ENCODE measurements around the gene THAP4.

THAP4 gene, protein sequence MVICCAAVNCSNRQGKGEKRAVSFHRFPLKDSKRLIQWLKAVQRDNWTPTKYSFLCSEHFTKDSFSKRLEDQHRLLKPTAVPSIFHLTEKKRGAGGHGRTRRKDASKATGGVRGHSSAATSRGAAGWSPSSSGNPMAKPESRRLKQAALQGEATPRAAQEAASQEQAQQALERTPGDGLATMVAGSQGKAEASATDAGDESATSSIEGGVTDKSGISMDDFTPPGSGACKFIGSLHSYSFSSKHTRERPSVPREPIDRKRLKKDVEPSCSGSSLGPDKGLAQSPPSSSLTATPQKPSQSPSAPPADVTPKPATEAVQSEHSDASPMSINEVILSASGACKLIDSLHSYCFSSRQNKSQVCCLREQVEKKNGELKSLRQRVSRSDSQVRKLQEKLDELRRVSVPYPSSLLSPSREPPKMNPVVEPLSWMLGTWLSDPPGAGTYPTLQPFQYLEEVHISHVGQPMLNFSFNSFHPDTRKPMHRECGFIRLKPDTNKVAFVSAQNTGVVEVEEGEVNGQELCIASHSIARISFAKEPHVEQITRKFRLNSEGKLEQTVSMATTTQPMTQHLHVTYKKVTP

DNA sequence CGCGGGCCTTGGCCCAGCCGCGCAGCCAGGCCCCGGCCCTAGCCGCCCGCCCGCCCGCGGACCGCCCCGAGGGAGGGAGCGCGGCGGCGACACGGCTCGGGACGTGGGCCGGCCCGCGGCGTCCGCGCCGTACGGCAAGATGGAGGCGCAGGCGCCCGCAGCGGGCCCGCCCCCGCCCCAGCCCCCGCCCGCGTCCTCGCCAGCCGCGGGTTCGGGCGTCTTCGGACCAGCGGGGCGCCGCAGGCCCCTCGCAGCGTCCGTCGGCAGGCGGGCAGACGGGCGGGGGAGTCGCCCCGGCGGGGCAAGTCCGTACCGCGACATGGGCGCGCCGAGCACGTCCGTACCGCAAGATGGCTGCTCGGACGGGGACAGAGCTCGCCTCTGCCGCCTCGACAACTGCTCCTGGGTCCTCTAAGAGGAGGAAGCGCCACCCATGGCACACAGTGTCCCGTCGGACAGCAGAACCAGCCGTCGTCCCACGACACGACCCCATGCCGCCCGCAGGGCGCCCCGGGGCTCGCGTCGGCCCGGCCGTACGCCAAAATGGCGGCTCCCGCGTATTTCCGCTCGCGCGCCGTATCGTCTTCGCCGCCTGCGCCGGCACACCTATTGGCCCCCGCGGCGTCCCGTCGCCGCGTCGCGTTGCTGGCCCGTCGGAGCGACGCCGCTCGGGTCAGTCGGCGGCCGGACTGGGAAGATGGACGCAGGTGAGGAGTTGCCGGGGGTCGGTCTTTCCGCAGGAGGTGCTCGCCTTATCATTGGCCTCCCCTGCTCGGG, at the start of gene THAP4, which contains the start of gene ATG4B:
Gene THAP4 (minus strand): TSS at position 141 of the 777 bp plus-strand sequence. CDS start 141 bp downstream, outside the sequence.
Gene ATG4B (plus strand): TSS at position 676 of the 777 bp plus-strand sequence. CDS start 22 bp downstream, at position 698.
- DNase-seq (ENCODE audit: low read depth) = peak; percentile 66

DNA sequence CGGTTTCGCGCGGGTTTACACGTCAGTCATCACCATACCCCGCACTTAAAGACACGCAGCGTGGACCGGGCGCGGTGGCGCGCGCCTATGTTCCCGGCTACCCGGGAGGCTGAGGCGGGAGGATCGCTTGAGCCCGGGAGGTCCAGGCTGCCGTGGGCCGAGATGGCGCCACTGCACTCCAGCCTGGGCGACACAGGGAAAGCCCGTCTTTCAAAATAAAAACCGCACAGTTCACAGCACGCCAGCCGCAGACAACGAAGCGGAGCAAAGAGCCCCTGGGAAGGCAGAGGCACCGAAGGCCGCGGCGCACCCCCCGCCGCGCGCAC, 49.3 kb upstream of the THAP4 start:
- no peak for DNase-seq (ENCODE audit: low read depth)

DNA sequence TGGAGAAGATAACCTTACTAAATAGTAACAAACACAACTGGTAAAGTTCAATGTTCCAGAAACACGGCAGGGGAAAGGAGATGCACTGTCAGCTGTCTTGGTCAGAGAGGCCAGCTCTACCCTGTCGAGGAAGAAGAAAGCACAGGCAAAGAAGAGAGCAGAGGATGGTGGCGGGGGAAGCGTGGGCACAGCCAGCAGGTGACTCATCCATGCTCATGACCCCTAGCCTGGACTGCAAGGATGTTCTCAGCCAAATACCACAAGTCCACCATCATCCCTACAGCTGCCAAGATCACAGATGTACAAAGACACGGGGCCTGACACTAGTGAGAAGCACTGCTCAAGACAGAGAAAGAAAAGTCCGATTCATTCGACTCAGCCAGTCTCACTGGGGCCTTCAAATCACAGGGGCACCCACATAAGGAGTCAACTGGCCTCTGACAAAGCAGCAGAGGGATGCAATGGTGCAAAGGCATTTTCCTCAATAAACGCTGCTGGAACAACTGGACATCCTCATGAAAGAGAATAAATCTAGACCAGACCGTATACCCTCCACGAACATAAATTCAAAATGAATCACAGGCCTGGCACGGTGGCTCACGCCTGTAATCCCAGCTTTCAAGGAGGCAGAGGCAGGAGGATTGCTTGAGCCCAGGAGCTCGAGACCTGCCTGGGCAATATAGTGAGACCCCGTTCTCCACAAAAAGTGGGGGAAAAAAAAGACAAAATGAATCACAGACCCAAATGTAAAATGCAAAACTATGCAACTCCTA, 44.1 kb upstream of the THAP4 start:
- DNase-seq (ENCODE audit: low read depth) = no peak

DNA sequence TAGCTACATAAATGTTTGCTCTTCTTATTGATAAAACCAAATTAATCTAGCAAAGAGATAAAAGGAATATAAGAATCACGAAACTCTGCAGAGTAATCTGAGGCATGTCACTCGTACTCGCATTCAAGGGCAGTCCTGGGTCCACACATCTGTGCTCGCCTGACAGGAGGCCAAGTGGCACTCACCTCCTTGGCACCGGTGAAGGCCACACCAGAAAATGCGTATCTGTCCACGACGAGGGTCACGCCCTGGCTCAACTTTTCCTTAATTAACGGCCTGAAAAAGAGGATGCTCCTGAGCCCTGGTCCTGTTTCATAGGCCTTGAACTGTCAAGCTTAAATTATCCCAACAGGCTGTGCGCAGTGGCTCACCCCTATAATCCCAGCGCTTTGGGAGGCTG, 43.1 kb upstream of the THAP4 start:
- DNase-seq (ENCODE audit: low read depth) = no peak

DNA sequence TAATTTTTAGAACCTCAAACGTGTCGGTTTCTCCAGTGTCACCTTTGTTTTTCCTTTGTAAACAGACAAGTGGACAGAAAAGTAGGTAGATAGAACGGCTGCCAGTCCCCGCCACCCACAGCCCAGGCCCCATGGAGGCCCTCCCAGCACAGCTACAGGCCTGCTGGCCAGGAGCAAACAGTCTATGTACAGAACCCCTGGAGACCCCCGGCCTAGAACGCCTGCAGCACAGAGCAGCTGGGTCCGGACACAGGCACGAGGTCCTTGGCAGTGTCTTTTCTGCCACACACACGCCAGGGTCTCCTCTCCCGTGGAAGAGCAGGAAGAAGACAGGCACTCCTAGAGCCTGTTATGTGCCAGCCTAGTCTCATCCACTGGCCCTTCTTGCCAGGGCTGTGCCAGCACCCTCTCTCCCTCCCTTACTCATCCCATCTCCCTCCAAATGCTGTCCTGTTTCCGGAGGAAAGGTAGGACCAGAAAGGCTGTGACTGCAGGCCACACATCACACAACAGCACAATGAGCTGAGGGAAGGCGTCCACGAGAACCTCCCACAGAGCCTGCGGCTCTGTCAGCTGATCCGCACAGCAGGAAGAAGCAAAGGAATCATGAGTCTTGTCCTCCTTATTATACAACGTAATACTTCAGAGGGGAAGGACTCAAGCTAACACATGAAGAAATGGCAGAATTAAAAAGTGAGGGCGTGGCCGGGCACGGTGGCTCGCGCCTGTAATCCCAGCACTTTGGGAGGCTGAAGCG, 42.0 kb upstream of the THAP4 start:
- DNase-seq (ENCODE audit: low read depth) = no peak

DNA sequence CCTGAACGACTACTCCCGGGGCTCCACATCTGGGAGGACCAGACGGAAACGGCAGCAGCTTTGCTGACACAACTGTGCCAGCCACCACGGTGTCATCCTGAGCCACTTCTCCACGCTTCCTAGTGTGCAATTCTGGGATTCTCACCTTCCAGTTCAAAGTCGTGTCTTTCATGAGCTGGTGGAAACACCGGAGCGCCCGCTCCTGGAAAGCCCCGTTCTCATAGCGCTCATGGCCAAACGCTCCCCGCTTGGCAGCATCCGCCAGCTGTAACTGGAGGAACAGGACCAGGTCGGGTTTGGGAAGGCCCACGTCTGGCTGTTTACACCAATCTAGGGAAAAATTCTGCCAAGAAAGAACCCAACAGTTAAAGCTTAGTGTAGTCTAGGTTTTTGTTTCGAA, 41.3 kb upstream of the THAP4 start:
- DNase-seq (ENCODE audit: low read depth) = no peak

DNA sequence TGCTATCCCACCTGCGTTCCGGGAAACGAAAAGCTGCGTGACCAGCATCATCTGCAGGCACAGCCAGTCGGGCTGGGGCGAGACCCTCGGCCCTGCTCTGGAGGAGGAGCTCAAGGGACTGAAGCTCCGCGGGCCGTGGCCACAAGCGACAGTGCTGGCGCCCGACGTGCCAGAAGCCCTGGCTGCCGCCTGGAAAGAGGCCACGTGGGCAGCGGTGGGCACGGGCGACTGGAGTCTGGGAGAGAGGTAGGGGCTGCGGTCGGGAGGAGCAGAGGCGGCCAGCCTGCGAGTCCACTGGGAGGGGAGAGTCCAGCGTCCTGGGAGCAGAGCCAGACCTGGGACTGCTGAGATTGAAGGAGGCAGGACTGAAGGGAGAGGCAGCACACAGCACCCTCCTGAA, 40.4 kb upstream of the THAP4 start:
- DNase-seq (ENCODE audit: low read depth) = no peak

DNA sequence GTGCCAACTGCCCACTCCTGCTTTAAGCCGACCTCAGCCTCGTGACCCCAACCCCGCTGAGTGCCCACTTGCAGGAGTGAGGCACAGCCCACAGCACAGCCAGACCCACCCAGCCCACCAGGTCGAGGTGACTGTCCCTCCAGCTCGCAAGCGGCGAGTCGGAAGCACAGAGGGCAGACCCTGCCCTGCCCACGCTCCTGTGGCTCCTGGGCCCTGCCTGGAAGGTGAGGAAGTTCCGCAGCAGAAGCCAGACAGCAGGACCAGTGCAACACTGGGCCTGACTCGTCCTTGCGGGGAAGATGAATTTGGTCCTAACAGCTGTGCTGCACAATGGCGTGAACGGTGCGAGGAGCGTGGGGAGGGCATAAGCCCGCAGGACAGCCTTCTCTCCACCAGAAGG, 39.7 kb upstream of the THAP4 start:
- no peak for DNase-seq (ENCODE audit: low read depth)

DNA sequence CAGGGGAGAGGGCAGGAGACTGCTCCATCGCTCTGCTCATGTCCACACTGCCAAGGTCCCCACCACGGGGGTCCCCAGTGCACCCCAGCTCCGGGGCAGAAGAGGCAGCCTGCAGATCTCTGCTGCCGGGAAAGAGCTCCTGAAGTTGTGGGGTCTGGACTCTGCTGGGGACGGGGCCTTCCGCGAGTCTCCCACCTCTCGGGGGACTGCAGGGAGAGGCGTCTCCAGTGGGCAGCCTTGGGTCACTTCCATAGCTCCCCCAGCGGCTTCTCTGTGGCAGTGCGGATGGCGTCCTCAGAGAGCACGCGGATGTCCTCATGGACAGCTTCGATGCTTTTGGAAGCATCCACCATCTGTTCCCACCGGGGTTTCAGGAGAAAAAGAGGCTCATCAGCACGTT, 38.9 kb upstream of the THAP4 start:
- DNase-seq (ENCODE audit: low read depth) = no peak

DNA sequence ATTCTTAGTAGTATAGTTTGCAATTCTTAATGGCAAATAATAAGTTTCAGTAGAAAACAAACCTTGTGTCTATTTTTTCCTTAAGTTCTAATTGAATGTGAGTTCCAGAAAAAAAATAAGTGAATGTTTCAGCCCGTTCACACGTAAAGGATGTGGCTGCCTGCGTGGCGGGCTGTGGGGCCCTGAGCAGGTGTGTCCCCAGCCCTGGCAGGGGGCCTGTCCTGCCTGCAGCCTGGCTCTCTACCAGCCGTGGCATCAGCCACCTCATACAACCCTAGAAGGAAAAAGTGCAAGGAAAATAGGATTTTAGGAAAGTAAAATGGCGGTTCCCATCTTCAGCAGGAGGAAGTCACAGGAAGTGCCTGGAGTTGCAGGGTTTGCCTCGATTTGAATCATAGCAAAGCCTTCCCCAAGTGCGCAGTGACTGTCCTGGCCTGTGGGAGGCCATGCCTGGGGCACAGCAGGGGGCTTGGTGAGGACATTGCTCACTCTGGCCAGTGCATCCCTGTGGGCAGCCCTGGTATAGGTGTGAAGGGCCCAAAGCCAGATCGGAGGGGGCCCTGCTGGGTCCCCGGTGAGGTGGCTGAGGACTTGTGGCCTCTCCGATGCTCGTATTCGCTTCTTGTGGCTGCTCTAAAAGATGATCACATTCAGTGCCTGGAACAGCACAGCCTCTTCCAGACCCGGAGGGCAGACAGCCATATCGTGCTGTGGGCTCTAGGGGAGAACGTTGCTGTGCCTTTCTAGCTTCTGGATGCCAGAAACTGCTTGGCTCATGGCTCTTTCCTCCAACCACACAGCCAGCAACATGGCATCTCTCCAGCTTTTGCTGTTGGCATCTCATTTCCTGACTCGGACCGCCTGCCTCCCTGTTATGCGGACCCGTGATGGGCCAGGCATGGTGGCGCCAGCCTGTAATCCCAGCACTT, 37.1 kb upstream of the THAP4 start:
- no peak for DNase-seq (ENCODE audit: low read depth)

DNA sequence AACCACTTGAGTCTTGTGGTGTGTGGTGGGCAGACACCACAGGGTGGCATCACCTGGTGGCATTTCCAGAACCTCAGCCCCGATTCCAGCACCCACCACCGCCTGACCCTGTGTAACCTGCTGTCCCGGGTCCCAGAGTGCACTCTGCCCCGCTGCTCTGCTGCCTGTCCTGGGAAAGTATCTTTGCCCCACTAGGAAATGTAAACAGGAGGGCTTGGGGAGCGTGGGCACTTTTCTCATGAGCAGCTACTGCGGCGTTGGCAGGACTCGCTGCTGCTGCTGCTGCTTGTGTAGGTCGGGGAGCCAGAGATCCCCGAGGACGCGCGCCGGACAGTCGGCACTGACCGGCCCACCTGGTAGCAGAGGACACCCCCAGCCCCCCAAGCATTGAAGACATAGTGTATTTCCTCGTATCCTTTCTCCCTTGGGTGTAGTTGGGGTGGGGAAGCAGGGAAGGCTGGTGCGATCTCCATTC, 36.3 kb upstream of the THAP4 start:
- DNase-seq (ENCODE audit: low read depth) = no peak

DNA sequence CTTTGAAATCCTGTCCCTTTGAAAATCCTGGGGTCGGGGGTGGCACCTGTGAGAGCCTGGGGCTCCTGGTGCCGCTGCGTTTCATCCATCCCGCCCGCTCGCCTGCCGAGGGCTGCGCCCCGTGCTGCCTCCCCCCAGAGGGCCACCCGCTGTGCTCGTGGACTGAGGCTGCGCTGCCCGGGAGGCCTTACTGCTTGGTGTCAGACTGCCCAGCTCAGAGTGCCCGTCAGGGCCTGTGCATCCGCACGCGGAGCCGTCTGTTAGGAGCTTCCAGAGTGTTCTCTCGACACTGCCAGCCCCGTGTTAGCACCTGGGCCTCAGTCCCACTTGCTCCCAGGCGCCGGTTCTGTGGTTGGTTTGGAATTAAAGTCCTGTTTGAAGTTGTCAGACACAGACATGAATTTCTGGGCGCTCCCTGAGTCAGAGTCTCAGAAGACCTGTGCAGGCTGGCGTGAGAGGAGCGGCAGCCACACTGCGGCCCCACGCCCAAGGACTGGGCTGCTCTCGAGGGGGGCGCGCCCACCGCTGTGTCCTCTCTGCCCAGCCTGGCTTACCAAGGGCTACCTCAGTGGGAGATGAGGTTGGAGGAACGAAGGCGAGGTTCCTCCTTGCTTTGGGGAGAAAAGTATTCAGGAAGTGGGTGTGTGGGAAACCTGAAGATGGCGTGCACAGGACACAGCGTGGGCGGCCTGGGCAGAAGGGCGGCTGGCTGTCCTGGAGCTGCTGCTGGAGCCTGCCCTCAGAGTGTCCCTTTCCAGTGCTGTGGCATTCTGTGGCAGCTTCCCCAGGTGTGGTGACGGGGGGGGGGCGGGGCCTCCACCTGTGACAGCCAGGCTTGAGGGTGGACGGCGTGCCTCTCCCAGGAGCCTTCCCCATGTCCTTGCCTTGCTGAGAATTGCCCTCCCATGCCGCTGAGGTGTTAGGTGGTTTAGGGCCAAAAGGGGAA, 35.6 kb upstream of the THAP4 start:
- no peak for DNase-seq (ENCODE audit: low read depth)

DNA sequence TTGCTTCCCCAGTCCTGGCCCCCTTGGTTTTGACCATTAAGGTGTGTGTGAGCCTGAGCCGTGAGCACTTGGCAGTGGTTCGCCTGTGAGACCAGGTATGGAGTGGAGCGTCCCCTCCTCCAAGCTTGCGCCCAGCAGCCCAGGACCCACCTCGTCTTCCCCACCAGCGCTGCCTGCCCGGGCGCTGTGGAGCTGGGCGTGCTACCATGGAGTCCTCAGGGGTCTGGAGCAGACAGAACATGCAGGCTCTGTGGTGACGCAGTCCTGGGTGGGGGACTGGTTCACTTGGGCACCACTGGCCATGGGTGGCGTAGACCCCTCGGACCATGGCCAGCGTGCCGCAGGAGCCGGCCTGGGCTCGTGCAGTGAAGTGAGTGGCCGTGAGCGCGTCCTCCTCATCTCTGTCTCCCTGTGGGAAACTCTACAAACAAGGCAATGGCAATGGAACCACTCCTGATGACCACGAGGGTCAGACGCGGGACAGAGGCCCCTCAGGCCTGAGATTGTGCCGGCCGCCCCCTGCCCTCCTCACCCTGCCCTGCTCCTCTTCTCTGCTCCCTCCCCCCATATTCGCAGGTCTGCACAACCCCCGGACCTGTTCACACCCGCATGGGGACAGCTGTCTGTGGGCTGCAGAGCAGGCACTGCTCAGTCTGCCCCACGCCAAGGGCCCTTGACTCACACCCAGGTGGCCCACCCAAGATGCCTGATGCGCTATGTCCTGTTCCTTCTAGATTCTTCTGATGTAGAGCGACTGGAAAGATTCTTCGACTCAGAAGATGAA, 34.7 kb upstream of the THAP4 start:
- no peak for DNase-seq (ENCODE audit: low read depth)

DNA sequence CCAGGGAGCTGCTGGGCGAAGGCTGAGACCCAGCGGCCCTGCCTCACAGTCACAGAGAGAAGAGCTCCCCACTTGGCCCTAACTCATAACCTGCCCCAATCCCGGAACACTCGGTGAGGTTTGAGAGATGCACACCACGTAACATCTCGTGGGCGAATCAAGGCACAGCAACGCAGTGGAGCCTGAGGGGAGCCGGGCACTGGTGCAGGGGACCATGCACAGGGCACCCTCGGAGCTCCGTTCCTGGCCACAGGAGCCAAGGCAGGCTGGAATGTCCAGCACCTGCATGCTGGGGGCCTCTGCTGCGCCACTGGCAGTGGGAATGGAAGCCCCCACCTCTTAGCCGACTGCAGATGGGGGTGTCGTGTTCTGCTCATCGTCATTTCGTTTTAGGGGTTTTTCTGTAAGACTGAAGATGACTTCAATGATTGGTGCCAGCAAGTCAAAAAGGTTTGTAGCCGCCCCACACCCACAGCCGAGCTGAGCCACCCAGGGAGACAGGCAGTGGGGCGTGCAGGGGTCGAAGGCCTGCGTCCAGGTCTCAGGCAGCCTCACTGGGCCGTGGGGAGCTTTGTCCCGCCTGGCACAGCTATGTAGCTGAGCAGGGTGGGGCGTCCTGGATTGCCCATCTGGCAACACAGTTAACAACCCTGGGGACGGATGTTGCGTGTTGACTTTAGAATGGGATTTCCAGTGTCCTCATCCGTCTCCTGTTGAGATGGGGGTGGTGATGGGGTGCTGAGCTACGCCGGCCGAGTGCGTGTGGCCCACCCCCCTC, 33.6 kb upstream of the THAP4 start:
- no peak for DNase-seq (ENCODE audit: low read depth)

DNA sequence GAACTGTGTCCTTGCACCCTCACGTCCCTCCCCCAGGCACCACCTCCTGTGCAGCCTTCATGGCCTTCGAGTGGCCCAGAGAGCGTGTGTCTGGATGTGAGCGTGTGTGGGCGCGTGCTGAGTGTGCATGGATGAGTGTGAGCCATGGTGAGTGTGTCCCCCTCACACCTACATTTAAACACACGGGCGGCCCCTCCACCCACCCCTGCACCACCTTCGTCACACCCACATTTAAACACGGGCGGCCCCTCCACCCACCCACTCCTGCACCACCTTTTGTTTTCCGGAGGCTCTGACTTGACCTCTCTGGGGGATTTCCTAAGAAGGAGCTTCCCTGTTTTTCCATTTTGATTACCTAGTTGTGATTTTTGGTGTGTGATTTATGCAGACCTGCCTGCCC, 31.9 kb upstream of the THAP4 start:
- no peak for DNase-seq (ENCODE audit: low read depth)

DNA sequence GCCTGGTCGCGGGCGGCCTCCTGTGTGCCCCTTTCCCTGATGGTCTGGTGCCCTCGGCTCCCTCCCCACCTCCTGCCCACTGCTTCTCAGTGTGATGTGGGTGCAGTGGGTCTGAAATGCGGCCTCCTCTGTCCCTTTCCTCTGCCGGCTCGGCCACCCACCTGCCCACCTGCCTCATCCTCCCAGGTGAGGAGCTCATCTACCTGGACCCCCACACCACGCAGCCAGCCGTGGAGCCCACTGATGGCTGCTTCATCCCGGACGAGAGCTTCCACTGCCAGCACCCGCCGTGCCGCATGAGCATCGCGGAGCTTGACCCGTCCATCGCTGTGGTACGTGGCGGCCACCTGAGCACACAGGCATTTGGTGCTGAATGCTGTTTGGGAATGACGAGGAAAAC, 31.4 kb upstream of the THAP4 start:
- no peak for DNase-seq (ENCODE audit: low read depth)

DNA sequence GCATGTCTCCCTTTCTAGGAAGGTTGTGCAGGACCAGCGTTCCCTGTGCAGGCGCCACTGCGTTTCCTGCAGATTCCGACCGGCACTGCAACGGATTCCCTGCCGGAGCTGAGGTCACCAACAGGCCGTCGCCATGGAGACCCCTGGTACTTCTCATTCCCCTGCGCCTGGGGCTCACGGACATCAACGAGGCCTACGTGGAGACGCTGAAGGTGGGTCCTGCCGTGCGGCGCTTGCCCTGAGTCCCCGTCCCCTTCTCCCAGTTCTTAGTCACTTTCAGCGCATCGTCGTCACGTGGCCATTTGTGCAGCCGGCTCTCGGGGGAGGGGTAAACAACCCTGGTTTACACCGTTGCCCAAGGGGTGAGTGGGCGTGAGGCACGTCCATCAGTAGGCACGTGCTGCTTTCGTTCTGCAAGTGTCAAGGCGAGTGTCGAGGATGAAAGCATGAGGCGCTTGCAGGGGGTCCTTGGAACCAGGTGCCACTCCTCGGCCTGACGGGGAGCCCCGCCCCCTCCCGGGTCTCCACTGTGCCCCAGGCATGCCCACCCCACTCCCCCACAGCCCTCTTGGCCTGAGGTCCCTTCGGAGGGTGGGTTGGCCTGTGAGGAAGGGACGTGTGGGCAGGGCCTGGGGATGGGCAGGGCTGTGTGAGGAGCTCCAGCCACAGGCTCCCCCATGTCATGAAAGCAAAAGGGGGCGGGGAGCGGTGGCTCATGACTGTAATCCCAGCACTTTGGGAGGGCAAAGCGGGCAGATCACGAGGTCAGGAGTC, 29.9 kb upstream of the THAP4 start:
- DNase-seq (ENCODE audit: low read depth) = no peak

Data from activated T-helper 9 cell treated with anti-CD3 and anti-CD28 coated beads, Interleukin-2, amount 50 U/mL, for 16 hours (primary cell).